GM12865 (cell line): Measurements from ENCODE around the gene ST3GAL2.
"Not testable (repeated sequence)": the region's sequence is repeated elsewhere in the genome, so short reads cannot be mapped to it uniquely, and the experiment has no call there.

Experiments
- DNase-seq: peaks from one replicate; pipeline ENCODE4 v3.0.0; 2010; ENCODE audit warnings: low read depth
- H3K4me3 ChIP-seq: 2 replicates; pipeline ENCODE4 v1.5.1; 2011; ENCODE audit warnings: mild to moderate bottlenecking, low read depth, low read length, control low read depth
- CTCF ChIP-seq: IDR thresholded peaks from 2 replicates; pipeline ENCODE4 v1.5.1; 2011; ENCODE audit warnings: low read length, control low read depth, low read depth, inconsistent platforms; ENCODE audit not compliant: insufficient read depth; ENCODE audit errors: missing control alignments

ST3GAL2 gene

DNA sequence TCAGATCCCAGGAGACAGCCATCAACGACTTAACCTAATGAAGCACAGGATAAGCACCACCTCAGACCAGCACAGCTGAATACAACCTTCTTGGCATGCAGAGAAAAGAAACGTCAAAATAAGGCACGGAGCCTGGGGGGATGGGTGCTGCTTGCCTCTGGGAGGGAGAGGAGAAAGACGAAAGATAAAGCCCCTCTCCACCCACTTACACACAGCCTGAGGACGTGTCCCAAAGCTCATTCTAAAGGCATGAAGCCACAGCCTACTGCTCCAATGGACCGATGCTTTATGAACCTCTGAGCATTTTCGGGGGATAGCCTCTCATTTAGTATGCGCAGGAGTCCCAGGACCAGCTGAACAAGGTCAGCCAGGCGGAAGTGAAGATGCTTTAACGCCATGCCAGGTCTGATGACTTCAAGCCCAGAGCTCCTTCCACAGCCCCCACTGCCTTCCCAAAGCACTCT lies 31.1 kb downstream of the ST3GAL2 start:
- no peak for DNase-seq
- no peak overlapping the region for H3K4me3 ChIP-seq
- no peak for TF ChIP-seq CTCF

DNA sequence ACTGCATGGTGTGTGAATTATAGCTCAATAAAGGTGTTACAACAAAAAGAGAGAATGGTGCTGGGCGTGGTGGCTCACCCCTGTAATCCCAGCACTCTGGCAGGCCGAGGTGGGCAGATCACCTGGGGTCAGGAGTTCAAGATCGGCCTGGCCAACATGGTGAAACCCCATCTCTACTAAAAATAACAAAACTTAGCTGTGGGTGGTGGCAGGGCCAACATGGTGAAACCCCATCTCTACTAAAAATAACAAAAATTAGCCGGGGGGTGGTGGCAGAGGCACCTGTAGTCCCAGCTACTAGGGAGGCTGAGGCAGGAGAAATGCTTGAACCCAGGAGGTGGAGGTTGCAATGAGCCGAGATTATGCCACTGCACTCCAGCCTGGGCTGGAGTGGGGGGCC lies 32.8 kb downstream of the ST3GAL2 start:
- not testable (repeated sequence) for H3K4me3 ChIP-seq
- DNase-seq, result peak; percentile 32

GRCh38 chr16:70402916-70403659 lies 35.8 kb downstream of the ST3GAL2 start:
- H3K4me3 ChIP-seq, result no peak overlapping the region
- no peak for DNase-seq
- no peak for TF ChIP-seq CTCF

- TF ChIP-seq CTCF, result no peak
- no peak overlapping the region for H3K4me3 ChIP-seq
- DNase-seq, result no peak
Observed at GRCh38 chr16:70399951-70400350, 38.9 kb downstream of the ST3GAL2 start.

GRCh38 chr16:70399381-70399780 lies 39.5 kb downstream of the ST3GAL2 start:
- no peak overlapping the region for H3K4me3 ChIP-seq
- DNase-seq, result no peak
- TF ChIP-seq CTCF, result no peak

DNA sequence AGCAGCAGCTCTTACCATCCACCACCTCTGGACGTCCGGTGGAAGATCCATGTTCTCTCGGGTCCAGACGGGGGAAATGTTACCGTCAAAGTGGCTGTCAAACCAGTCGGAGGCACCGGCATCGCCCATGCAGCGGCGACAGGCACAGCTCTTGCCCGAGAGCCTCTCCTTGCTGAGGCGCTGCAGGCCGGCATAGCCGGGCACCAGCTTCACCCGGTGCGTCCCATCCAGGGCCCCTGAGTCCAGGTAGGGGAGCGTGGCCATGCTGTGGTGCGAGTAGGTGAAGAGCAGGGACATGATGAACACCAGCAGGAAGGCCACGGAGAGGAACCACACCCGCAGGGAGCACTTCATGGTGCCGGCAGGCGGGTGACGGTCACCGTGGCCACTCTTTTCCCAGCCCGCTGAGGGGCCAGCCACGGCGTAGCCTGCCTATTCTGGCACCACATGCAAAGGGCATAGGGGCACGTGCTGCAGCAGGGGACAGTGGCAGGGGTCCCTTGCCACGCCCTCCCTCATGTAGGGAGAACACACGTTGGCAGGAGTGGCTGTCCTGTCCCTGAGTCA lies 40.6 kb downstream of the ST3GAL2 start:
- no peak for TF ChIP-seq CTCF
- no peak for DNase-seq

GRCh38 chr16:70396246-70396904 lies 42.5 kb downstream of the ST3GAL2 start:
- no peak for DNase-seq
- no peak for TF ChIP-seq CTCF
- H3K4me3 ChIP-seq, result no peak overlapping the region

More for the DNA sequence above, 40.6 kb downstream of the ST3GAL2 start:
- no peak overlapping the region for H3K4me3 ChIP-seq
